Measurements from ENCODE around the gene ABCA3.

GRCh38 chr16:2366660-2367309, 26.3 kb upstream of the ABCA3 start:
- TF ChIP-seq CTCF (IDR thresholded peaks at IDR 0.05) (no peak), POLR2A (IDR thresholded peaks at IDR 0.05) (no peak)
